Activated CD8-positive, alpha-beta T cell treated with anti-CD3 and anti-CD28 coated beads, Interleukin-2, amount 10 ng/mL, durations not matched to agents 7 days and 5 days (primary cell): ENCODE measurements around the gene SLC47A1. TPM values are rescaled to one million over a fixed set of nuclear protein-coding genes. Genes with fewer than 3 reads are reported as not detected.

Experiments
- ATAC-seq: fragments of 150-1000 bp; cut with Tn5 transposase; one replicate; pipeline ENCODE4 v1.10.0; 2021; ENCODE audit warnings: moderate library complexity
- CTCF ChIA-PET: fragments of 350-600 bp; sonication (Branson Sonifier 250); formaldehyde crosslinking; loops from one replicate; lab custom pipeline; 2021; ENCODE audit warnings: antibody characterized with exemption; lab: Charles Lee
- POLR2A ChIA-PET: fragments of 350-600 bp; sonication (Branson Sonifier 250); formaldehyde crosslinking; loops from one replicate; lab custom pipeline; 2021; ENCODE audit warnings: antibody characterized with exemption; lab: Charles Lee
- DNase-seq: peaks from one replicate; pipeline ENCODE4 v3.0.0-alpha.2; 2020
- H3K27ac Mint-ChIP-seq: one replicate; pipeline ENCODE4 v1.8.0; 2021; ENCODE audit warnings: mild to moderate bottlenecking, mixed read lengths
- H3K27me3 Mint-ChIP-seq: one replicate; pipeline ENCODE4 v1.8.0; 2021; ENCODE audit warnings: low read depth, mixed read lengths
- H3K36me3 Mint-ChIP-seq: one replicate; pipeline ENCODE4 v1.8.0; 2021; ENCODE audit warnings: low read depth, mixed read lengths
- H3K4me1 Mint-ChIP-seq: one replicate; pipeline ENCODE4 v1.8.0; 2021; ENCODE audit warnings: low read depth, mixed read lengths
- H3K4me3 Mint-ChIP-seq: one replicate; pipeline ENCODE4 v1.8.0; 2021; ENCODE audit warnings: mild to moderate bottlenecking, mixed read lengths
- H3K9me3 Mint-ChIP-seq: one replicate; pipeline ENCODE4 v1.8.0; 2022; ENCODE audit warnings: mixed read lengths; ENCODE audit not compliant: insufficient read depth
- total RNA-seq, 2 experiments: library from RNA; stranded (reverse); gene quantifications; one replicate each; pipeline ENCODE4 v1.2.3, GENCODE V29; 2021

The SLC47A1 gene
- total RNA-seq, 2 experiments from 2014 or later: not detected

DNA sequence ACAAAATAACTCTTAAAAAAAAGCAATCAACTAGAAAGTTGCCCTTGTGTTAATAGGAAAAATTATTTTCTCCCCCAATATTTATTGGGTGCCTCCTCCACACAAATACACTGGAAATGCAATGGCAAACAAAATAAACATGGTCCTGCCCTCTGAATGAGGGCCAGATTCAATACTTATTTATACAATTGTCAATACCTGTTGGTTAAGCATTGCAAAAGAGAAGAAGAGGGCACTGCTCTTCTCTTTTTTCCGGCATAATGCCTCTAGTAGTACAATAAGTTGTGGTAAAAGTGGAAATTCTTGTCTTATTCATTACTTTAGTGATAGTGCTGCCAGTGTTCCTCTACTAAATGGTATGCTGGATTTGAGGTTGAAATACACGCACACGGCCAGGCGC, 92.4 kb downstream of the SLC47A1 start:
- Mint-ChIP-seq H3K4me3 (no peak overlapping the region), H3K27me3 (peaks cover 8% of the 10 kb centered on the region), H3K36me3 (no peaks in the 10 kb centered on the region), H3K9me3 (no peaks in the 10 kb centered on the region), H3K4me1 (no peaks in the 10 kb centered on the region), H3K27ac (no peak overlapping the region)
- CTCF ChIA-PET: interaction anchor here (0.5 kb wide), 1 partner anchor 157 kb away, joined by 4 read pairs; no protein-coding TSS in a partner anchor
- no peak for ATAC-seq
- POLR2A ChIA-PET: no interaction called here
- no peak for DNase-seq

Other genes starting within 250 kb of the SLC47A1 start
- 1 to 10 TPM; 1.1 TPM for gene B9D1, start 171.1 kb upstream of the SLC47A1 start, total RNA-seq
- gene MAPK7, start 155.4 kb upstream of the SLC47A1 start, total RNA-seq: 10 to 100 TPM; 31.5 to 33.5 TPM
- gene MFAP4, start 146.7 kb upstream of the SLC47A1 start, total RNA-seq: not detected
- under 1 TPM in 1 of 2 experiments, not detected in 1; 0.34 TPM for gene RNF112, start 122.6 kb upstream of the SLC47A1 start, total RNA-seq
- gene ALDH3A2, start 114.9 kb downstream of the SLC47A1 start, total RNA-seq: 10 to 100 TPM; 25.1 to 27.4 TPM
- gene SLC47A2, start 182.7 kb downstream of the SLC47A1 start, total RNA-seq: not detected
- not detected for gene ALDH3A1, start 214.4 kb downstream of the SLC47A1 start, total RNA-seq